HG03097 (cell line): Measurements from ENCODE around the gene GAREM1.

ENCODE experiments used
- ATAC-seq: cut with Tn5 transposase; IDR thresholded peaks from one replicate; pipeline ENCODE4 v1.9.1; 2021; ENCODE audit not compliant: unreplicated experiment, low FRiP score

Gene GAREM1

GRCh38 chr18:32427084-32427900 lies 43.4 kb downstream of the GAREM1 start:
- ATAC-seq: no peak

DNA sequence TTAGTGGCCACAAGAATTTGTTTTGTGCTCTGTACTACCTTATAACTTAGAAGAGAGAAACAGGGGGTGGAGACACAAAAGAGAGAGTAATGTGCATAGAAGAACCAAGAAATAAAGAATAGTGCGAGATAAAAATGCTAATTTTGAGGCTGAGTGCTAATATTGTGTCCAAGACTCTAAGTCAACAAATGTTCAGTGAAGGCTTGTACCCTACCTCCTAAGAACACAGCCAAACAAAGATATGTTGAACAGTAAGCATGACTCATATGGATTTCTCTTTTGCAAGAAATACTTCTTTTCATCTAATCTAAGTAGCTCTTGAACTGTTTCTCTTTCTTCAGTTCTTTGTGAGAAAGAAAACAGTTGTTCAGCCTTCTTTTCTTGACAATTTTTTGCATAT lies 45.2 kb downstream of the GAREM1 start:
- no peak for ATAC-seq

GRCh38 chr18:32424696-32425095 lies 46.0 kb downstream of the GAREM1 start:
- ATAC-seq: no peak

GRCh38 chr18:32422978-32423740 lies 47.5 kb downstream of the GAREM1 start:
- ATAC-seq: no peak

DNA sequence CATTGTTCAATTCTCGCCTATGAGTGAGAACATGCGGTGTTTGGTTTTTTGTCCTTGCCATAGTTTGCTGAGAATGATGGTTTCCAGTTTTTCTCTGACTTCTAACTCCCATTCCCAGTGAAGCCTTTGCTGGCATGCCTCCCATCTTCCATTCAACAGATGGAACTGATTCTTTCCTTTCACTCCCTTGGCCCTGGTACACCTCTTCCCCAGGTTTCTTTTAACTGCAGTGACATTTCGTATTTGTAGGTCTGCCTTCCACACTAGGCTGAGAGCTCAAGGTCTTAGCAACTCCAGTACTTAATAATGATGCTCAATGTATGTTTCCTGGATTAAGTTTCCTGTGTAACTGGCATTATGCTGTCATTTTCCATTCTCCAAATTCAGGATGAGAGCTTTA lies 48.5 kb downstream of the GAREM1 start:
- no peak for ATAC-seq

DNA sequence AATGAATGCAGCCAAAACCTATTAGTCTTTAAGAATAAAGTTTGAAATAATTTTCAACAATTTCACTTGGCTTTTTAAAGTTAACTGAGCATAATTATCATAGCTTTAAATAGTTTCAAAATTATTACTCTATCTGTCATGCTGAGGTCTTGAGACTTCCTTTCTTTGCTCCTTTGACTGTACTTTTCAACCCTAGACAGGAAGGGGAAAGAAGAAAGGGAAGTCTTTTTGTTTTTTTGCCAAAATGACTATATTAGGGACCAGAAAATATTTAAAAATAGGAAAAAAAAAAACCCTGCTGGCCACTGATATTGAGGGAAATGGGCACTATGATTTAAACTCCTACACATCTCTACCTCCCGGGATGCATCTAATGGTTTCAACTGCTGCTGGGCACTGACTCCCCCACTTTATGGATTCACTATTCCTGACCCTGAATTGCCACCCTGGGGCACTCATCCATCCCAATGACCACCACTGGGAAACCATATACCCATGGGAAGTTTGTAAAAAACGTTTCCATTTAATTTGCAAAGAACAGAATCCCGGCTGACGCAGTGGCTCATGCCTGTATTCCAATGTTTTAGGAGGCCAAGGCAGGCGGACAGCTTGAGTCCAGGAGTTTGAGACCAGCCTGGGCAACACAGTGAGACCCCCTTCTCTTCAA lies 50.5 kb downstream of the GAREM1 start:
- ATAC-seq: no peak

GRCh38 chr18:32418148-32418547 lies 52.5 kb downstream of the GAREM1 start:
- no peak for ATAC-seq

DNA sequence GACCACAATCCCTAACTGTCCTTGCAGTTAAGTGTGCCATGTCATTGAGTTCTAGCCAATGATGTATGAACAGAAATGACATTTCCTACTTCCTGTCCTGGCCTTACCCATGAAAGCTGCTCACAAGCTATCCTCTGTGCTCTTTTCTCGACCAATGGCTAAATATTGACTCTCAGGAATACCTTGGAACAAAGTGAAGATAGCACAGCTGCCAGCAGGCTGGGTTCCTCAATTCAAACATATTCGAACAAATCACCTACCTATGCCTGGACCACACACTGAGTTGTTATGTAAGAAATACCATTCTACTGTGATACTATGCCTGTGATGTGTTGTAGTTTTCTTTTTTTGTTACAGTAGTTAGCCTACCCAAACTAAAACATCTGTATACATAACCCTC lies 65.1 kb downstream of the GAREM1 start:
- no peak for ATAC-seq

DNA sequence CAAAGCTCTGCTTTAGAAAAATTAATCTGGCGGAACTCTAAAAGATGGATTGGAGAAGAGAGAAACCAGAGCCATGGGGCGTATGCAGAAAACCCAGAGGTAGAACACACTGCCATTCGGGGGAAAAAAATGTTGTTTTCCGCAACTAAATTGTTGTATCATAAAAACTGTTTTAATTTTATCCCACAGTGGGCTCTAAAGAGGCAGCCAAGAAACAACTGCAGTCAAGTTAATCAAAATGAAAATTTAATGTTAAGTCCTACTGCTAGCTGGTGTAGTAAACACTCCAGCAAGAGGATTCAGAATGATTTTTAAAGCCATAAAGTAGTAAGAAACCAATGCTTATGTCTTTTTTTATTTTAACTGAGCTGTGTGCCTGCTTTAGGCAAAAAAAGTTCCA lies 69.1 kb downstream of the GAREM1 start:
- ATAC-seq: no peak

DNA sequence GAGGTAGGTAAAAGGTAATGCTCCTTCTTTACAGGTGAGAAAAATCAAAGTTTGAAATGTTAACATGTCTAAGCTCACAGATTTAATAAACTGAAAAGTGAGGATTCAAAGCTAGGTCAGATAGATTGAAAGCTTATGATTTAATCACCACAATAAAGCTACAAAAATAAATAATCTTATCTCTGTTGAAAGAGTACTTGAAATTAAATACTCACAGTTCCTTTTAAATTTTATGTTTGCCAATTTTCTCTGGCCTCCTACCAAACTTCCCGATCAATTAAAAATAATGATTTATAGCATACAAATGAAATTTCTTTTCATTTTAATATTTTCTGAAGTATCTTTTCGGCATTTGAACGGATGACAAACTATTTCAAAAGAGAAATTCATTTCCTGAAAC lies 77.3 kb downstream of the GAREM1 start:
- ATAC-seq: no peak

DNA sequence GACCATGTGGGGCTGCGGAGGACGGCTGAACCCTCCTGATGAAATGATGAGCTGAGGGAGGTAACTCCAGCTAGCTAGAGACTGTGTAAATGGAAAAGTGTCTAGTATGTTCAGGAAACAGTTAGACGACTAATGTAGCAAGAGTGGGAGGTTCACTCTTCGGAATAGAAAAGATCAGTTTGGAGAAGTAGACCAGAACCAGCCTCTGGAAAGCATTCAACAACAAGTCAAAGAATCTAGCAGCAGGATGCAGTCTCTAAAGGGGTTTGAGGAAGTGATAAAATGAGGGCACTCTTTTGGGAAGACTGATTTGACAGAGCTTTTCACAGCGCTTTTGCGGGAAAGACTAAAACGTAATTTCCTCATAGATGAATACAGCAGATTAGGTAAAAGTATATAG lies 79.6 kb downstream of the GAREM1 start:
- ATAC-seq: no peak

GRCh38 chr18:32389858-32390257 lies 80.8 kb downstream of the GAREM1 start:
- ATAC-seq: no peak

DNA sequence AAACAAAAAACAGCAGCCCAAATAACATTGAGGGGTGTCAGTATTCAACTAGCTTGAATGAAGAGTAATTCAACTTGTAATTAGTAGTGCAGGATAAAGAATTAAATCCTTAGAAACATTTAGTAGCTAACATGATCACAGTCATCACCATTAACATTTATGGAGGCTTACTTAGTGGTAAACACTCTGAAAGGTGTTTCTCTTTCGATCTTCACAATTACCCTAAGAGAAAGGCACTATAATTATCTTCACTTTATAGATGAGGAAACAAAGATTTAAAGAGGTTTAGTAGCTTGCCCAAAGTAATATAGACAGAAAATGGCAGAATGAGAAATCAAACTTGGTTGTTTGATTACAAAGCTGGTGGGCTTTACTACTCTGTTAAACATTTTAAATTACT lies 81.5 kb downstream of the GAREM1 start:
- no peak for ATAC-seq

DNA sequence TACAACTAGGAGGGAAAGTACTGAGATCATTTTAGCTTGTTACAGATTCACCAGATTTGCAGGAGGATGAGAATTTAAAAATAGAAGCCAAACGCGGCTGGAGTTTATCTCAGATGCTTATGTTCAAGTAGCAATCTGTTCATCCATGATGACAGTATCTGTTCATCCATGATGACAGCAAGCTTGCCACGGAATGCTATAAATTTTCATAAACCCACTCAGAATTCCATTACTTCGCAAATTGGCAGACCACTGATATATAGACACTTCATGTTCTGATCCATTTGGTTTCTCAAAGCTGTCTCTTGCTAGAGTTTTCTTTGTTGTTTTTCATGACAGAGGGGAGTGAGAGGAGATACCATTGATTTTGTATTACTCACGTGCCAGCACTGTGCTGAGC lies 84.2 kb downstream of the GAREM1 start:
- ATAC-seq: no peak

- ATAC-seq: no peak
Observed at GRCh38 chr18:32383050-32383819, 87.4 kb downstream of the GAREM1 start.

DNA sequence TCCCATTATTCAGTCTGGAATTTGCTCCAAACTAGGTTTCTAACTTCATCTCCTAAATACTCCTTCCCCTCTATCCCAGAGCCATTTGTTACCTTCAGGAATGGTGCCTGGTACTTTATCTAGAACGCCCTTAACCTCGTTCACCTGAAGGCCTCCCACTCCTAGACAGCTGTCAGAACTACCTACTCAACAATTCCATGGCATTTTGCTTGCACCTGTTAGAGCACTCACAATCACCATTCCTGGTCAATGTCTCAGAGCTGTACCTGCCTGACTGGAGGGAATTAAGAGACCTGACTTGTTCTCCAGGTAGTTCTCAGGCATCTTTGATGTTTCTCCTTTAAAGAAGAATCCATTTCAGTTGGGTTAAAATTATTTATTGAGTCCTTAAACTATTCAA lies 88.9 kb downstream of the GAREM1 start:
- no peak for ATAC-seq

DNA sequence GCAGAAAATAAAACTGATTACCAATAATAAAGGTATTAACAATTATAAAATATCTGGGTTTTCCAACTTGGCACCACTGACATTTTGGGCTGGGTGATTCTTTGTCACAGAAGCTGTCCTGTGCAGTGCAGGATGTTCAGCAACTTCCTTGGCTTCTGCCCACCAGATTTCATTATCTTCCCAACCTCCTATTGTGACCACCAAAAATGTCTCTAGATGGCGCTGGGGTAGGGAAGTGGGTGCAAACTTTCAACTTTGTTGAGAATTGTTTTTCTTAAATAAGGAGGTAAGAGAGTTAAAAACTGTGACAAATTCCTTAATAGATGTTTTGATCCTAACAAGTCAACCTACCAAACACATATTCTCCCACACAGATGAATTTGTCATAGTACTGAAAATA lies 90.1 kb downstream of the GAREM1 start:
- ATAC-seq: no peak

- no peak for ATAC-seq
Observed at GRCh38 chr18:32379891-32380290, 90.8 kb downstream of the GAREM1 start.

- ATAC-seq: no peak
Observed at GRCh38 chr18:32378705-32379104, 92.0 kb downstream of the GAREM1 start.

DNA sequence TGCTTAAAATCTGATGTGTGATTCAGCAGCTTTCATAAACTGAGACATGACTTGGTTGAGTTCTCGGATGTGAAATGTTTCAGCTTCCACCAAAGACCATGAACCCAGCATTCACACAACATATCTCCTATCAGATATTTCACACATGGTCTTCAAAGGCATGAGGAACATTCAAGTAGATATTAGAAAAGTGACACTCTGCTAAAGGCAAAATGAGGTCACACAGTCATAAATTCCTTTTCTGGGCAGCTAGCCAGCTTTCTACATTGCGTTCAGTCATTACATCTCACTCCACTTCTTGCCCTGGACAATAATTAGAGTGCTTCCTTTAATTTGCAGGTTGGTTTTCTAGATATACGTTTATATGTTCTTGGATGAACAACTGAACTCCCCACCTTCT lies 96.7 kb downstream of the GAREM1 start:
- no peak for ATAC-seq

DNA sequence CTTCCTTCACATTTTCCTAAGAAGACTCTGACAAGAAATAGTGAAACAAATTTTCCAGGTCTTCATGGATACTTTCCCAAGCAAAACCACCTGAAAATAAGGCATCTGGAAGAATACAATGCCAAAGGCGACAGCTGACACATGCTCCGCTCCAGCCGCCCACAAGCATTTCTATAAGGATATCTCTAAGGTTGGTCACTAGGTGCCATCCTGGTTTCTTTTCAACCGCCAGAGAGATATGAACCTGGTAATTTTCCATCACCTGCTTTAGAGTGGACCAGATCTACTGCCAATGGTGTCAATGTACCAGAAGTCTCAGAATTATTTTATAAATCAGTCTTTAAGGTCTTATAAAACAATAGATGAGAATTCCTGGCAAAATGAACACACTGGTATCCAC lies 97.2 kb downstream of the GAREM1 start:
- ATAC-seq: no peak
